ENCODE results near the gene PCNX1. TPM values are rescaled to one million over a fixed set of nuclear protein-coding genes. Genes with fewer than 3 reads are reported as not detected.

The PCNX1 gene
- total RNA-seq, 1 donor from 2014 or later, result 77.2 TPM

DNA sequence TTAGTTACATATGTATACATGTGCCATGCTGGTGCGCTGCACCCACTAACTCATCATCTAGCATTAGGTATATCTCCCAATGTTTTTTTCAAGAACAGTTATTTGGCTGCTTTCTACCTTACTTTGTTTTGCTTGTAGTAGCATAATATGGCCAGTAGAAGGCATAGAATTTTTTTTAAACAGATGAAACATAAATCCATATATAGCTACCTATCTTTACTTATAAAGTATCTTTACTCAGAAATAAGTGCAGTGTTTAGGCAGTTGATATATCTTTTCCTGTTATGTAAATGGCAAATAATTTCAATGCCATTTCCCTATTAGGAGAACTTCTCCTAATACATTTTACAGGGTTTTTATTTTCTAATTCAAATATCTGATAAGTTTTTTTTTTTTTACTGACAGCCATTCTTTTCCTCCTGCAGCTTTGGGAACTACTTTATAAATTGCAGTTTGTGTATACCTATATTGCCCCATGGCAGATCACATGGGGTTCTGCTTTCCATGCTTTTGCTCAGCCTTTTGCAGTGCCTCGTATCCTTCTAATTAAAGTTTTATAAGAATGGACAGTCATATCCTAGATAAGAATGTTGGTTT is 143.1 kb downstream of the PCNX1 start:
- Mint-ChIP-seq H3K27me3 (ENCODE audit: low read depth) (no peaks in the 10 kb centered on the region), H3K36me3 (peaks cover 26% of the 10 kb centered on the region), H3K4me1 (no peaks in the 10 kb centered on the region), H3K27ac (no peak overlapping the region), H3K4me3 (no peak overlapping the region), H3K9me3 (no peaks in the 10 kb centered on the region)
- TF ChIP-seq, protein P1, sequence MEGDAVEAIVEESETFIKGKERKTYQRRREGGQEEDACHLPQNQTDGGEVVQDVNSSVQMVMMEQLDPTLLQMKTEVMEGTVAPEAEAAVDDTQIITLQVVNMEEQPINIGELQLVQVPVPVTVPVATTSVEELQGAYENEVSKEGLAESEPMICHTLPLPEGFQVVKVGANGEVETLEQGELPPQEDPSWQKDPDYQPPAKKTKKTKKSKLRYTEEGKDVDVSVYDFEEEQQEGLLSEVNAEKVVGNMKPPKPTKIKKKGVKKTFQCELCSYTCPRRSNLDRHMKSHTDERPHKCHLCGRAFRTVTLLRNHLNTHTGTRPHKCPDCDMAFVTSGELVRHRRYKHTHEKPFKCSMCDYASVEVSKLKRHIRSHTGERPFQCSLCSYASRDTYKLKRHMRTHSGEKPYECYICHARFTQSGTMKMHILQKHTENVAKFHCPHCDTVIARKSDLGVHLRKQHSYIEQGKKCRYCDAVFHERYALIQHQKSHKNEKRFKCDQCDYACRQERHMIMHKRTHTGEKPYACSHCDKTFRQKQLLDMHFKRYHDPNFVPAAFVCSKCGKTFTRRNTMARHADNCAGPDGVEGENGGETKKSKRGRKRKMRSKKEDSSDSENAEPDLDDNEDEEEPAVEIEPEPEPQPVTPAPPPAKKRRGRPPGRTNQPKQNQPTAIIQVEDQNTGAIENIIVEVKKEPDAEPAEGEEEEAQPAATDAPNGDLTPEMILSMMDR (IDR thresholded peaks at IDR 0.05; ENCODE audit: unreplicated experiment), result peak; percentile 51
- DNase-seq (ENCODE audit: low spot score in 2 of 2, unreplicated experiment in 2 of 2), result no peak

DNA sequence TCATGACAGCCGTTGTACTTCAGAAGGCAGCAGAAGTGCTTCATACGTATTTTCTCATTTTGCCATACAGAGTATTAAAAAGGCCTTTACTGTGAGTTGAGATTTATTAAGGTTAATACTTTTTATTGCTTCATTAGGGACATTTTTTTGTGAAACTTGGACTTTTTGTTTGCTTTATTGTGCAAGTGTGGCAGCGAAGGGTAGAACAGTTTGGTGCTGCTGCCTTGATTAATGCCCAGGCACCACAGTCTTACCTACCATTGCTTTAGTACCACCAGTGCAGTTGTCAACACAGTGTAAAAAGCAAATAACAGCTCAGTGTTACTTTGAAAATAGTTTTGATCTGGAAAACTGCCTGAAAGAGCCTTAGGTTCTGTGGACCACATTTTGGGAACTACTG is 147.4 kb downstream of the PCNX1 start:
- Mint-ChIP-seq H3K4me3 (no peak overlapping the region), H3K27ac (no peak overlapping the region), H3K9me3 (no peaks in the 10 kb centered on the region), H3K4me1 (no peaks in the 10 kb centered on the region), H3K27me3 (ENCODE audit: low read depth) (no peaks in the 10 kb centered on the region), H3K36me3 (peaks cover 21% of the 10 kb centered on the region)
- DNase-seq (ENCODE audit: low spot score in 2 of 2, unreplicated experiment in 2 of 2), result no peak
- TF ChIP-seq, protein P1 (IDR thresholded peaks at IDR 0.05; ENCODE audit: unreplicated experiment), result no peak

- Mint-ChIP-seq H3K36me3 (peaks cover 32% of the 10 kb centered on the region), H3K4me3 (no peak overlapping the region), H3K27ac (no peak overlapping the region), H3K27me3 (ENCODE audit: low read depth) (no peaks in the 10 kb centered on the region), H3K4me1 (no peaks in the 10 kb centered on the region), H3K9me3 (no peaks in the 10 kb centered on the region)
- no peak for DNase-seq (ENCODE audit: low spot score in 2 of 2, unreplicated experiment in 2 of 2)
- TF ChIP-seq, protein P1 (IDR thresholded peaks at IDR 0.05; ENCODE audit: unreplicated experiment), result no peak
Observed at GRCh38 chr14:71056168-71056567, 148.9 kb downstream of the PCNX1 start.

DNA sequence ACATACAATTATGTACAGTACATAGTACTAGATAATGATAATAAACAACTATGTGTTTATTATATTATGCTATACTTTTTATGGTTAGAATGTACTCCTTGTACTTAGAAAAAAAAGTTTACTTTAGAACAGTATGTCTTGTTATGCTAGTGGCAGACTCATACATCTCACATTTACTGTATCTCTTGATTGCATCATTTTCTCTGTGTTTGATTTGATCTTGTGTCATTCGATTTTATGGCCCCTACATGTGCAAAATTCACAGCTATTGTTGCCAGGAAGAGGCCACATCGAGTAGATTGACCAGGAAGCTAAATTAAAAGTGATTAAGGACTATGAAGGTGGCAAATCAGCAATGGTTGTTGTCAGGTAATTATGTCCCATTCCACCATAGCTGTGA is 153.0 kb downstream of the PCNX1 start:
- no peaks in the 10 kb centered on the region for H3K4me1 Mint-ChIP-seq
- no peak overlapping the region for H3K4me3 Mint-ChIP-seq
- TF ChIP-seq, protein P1 (IDR thresholded peaks at IDR 0.05; ENCODE audit: unreplicated experiment), result no peak
- peak overlapping the region; percentile 6 for H3K27ac Mint-ChIP-seq
- no peaks in the 10 kb centered on the region for H3K27me3 Mint-ChIP-seq (ENCODE audit: low read depth)
- H3K36me3 Mint-ChIP-seq, result peaks cover 37% of the 10 kb centered on the region
- peaks cover 3% of the 10 kb centered on the region for H3K9me3 Mint-ChIP-seq
- DNase-seq (ENCODE audit: low spot score in 2 of 2, unreplicated experiment in 2 of 2), result no peak

- Mint-ChIP-seq H3K9me3 (peaks cover 9% of the 10 kb centered on the region), H3K27ac (peak overlapping the region; percentile 6), H3K4me3 (no peak overlapping the region), H3K4me1 (no peaks in the 10 kb centered on the region), H3K36me3 (peaks cover 44% of the 10 kb centered on the region), H3K27me3 (ENCODE audit: low read depth) (no peaks in the 10 kb centered on the region)
- no peak for DNase-seq (ENCODE audit: low spot score in 2 of 2, unreplicated experiment in 2 of 2)
- TF ChIP-seq, protein P1 (IDR thresholded peaks at IDR 0.05; ENCODE audit: unreplicated experiment), result no peak
Observed at GRCh38 chr14:71060825-71061455, 153.7 kb downstream of the PCNX1 start.

Data from mesothelial cell of epicardium (in vitro differentiated cells).